Activated gamma-delta T cell treated with anti-CD3 and anti-CD28 coated beads, Interleukin-2, amount 50 U/mL, for 16 hours (primary cell): ENCODE data around the gene DDX6.
"Not testable (repeated sequence)": the region's sequence is repeated elsewhere in the genome, so short reads cannot be mapped to it uniquely, and the experiment has no call there.

ENCODE experiments used
- DNase-seq: peaks from one replicate; pipeline ENCODE4 v3.0.0-alpha.2; 2020; ENCODE audit warnings: low read depth

DDX6 gene

DNA sequence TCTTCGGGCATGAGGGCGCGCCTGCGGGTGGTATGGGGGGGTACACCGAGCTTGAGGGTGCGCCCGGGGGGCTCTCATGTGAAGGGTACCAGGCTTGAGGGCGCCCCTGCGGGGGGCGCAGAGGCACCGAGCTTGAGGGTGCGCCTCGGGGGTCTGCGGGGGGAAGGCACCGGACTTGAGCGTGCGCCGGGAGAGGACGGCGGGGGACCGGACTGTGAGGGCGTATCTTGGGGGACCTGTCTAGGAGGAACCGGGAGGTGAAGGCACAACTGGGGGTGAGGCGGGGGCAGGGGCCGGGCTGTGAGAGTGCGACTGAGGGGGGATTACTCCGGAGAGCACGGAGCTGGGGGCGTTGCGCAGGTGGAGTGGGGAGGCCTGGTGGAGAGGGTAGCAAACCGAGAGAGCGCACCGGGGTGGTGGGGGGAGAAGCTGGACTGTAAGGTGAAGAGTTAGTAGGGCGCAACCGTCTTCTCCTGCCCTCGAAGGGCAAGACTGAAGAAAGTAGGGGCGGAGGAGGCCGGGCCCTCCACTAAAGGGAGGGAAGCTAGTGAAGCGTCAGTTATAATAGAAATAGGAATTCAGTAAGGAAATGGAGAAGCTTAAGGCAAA, 1.1 kb upstream of the DDX6 start:
- DNase-seq: peak; percentile 17

DNA sequence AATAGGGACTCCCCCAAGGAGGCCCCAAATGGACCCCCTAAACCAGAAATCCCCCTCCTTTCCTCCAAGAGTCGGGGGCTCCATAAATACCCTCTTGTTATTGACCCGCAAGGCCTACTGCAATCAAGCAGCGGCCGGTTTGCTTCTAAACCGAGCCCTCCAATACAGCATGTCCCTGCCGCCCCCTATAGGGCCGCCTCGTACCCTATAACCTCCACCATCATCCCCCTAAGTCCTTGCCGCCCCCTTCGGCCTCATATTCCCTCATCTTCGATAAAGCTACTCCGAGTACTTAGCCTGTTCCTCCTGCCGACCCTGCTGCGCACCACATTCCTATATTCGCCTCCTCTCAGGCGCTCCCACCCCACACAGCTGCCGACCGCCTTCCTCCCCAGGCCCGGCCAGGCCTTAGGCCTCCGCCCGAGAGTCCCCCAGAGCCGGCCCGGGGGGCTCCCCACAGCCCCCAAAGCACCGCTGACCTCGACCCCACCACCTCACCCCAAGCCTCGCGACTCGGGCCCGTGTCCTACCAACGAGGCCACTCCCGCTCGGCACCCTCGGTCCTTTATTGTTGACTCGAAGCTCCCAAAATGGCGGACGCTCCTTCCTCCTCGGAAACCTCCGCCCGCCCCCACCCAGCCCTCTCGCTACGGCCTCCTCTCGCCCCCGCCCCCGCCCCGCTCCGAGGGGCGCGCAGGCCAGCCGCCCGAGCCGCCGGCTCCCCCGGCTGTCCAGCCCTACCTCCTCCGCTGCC, 430 bp downstream of the DDX6 start:
- peak; percentile 46 for DNase-seq

DNA sequence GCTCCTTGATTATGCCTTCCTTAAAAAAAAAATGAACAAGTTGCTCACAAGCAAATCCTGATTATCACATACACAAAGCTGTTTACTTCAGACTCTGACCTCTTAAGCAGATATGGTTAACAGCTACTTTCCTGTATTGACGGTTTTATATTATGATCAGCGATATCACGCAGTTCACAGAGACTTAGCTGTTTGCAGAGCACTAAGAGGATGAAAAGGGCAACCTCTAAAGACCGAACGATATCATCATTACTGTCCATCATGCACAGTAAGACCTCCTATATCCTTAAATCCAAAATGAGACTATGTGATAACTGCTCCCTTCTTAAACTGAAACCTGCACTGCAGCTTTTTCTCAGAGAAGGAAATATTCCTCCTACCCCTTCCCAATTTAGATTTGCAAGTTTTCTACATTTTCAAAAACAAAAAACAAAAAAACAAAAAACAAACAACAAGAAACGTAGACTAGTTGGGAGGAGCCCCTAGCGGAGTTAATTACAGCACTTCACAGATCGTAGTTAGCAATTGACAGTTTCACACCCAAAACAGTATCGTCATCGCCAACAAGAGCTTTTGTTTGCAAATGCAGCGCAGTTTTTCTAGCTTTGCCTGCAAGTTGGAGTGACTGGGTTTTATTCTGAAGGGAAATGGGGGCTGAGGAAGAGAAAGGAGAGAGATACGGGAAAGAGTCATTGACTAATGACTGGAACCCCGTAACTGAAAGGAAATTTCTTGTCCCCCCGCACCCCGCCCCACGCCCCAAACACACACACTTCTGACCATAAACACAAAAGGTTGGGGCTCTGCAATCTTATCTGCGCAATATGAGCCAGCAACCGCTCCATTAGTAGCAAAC, 1.2 kb downstream of the DDX6 start:
- DNase-seq: peak; percentile 5

DNA sequence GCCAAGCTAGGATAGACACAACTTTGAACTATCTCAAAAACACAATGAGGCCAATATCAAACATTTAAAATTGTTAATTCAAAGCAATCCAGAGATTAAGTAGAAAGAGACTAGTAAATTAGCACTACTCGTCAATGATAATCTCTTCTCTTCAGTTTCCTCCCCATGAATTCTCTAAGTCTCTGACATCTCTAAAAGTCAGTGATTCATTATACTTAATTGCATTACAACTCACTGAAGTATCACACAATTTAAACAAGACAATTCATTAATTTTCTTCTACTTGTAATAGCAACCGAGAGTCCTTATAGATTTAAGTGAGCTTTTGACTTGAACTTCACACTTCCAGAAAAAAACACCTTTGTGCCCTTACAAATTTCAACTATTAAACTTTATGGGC, 4.3 kb downstream of the DDX6 start:
- DNase-seq: no peak

DNA sequence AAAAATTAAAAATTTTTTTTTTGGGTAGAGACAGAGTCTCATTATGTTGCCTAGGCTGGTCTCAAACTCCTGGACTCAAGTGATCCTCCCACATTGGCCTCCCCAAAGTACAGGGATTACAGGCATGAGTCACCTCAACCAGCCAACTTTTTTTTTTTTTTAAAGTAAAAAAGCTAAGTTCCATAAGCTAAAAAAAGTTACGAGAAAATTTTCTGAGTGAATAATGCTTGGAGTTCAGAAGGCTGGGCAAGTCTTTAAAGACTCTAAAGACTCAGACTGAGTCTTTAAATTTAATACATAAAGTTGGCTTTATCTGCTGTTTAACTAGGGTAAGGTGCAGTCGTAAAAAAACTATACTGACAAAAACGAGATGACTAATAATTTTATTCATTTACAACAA, 5.6 kb downstream of the DDX6 start:
- DNase-seq: no peak

DNA sequence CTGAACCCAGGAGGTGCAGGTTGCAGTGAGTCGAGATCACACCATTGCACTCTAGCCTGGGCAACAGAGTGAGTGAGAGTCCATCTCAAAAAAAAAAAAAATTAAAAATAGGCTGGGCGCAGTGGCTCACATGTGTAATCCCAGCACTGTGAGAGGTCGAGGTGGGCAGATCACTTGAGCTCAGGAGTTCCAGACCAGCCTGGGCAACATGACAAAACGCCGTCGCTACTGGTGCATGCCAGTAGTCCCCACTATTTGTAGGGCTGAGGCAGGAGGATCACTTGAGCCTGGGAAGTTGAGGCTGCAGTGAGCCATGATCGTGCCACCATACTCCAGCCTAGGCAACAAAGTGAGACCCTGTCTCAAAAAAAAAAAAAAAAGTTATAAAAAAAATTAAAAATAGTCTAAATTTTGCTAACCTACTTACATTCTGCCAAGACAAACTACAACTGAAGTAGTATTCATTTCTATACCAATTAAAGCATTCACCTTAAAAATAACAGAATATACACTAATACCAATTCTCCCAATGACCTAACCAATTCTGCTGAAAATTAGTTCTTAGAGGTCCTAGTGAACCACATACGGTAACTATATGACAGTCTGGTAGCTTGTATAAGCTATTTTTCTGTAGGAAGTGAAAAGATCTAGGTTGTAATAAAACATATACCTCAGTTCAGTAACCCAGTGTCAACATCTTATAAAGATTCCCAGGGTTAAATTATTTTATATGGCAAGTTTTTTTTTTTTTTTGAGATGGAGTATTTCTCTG, 7.1 kb downstream of the DDX6 start:
- no peak for DNase-seq

DNA sequence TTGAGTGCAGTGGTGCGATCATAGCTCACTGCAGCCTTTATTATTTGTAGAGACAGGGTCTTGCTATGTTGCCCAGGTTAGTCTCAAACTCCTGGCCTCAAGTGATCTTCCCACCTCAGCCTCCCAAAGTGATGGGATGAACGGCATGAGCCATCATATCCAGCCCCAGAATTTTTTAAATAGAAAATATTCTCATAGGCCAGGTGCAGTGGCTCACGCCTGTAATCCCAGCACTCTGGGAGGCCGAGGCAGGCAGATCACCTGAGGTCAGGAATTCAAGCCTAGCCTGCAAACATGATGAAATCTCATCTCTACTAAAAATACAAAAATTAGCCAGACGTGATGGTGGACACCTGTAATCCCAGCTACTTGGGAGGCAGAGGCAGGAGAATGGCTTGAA, 7.6 kb downstream of the DDX6 start:
- DNase-seq: not testable (repeated sequence)

DNA sequence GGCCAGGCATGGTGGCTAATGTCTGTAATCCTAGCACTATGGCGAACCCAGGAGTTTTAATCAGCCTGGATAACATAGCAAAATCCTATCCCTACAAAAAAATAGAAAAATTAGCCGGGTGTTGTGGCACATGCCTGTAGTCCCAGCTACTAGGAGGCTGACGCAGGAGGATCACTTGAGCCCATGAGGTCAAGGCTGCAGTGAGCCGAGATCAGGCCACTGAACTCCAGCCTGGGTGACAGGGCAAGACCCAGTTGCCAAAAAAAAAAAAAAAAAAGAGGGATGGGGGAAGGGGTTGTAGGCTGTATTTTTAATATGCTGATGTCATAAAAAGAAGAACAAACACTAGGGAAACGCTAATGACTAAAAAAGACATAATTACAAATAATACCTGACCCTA, 12.1 kb downstream of the DDX6 start:
- no peak for DNase-seq

DNA sequence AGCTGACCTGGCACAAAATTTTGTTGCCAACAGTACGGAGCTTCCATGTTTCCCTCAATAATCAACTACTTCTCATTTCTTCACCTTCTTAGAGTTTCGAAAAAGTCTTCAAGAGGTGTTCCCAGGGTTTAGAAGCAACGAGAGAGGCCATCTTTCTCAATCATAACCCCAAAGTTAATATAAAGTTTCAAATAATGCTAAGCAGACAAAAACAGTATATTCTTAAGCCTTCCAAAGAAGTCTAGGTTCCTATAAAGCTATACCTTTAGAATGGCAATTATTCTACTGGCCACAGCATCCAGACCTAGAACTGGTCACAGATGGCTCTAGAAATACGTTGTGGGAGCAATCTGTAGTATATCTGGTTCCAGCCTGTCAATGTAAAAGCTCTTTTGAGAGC, 16.9 kb downstream of the DDX6 start:
- DNase-seq: no peak

DNA sequence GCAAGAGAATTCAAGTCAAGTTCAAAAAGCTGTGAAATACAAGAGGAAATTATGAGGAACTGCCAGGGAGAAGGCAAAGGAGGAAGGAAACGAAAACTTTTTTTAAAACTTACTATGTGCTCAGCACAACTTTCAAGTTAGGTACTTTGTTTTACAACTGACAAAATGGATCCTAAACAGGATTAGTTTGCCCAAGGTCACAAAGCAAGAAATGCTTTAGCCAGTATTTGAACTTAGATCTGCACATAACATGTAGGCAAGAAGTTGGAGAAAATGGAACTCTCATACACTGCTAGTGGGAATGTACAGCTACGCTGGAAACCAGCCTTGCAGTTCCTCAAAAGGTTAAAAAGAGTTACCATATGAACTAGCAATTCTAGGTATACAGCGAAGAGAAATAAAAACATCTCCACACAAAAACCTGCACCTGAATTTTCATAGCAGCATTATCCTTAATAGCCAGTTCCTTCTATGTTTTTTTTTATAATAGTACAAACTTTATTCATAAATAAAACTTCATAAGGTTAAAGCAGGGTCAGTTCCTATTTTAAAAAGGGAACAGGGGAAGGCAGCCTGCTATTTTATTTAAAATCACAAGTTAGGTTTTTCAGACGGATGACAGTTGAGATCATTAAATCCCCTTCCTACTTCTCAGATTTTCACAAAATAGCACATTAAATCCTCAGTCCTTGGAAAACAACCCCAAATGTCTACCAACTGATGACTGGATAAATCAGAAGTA, 19.2 kb downstream of the DDX6 start:
- no peak for DNase-seq

DNA sequence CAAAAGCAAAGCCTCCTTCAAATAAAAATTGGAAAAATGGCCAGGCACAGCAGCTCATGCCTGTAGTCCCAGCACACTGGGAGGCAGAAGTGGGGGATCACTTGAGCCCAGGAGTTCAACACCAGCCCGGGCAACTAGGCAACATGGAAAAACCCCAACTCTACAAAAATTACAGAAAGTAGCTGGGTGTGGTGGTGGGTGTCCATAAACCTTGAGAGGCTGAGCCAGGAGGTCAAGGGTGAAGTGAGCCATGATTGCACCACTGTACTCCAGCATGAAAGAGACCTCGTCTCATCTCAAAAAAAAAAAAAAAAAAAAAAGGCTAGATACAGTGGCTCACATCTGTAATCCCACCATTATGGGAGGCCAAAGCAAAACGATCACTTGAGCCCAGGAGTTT, 22.3 kb downstream of the DDX6 start:
- no peak for DNase-seq

DNA sequence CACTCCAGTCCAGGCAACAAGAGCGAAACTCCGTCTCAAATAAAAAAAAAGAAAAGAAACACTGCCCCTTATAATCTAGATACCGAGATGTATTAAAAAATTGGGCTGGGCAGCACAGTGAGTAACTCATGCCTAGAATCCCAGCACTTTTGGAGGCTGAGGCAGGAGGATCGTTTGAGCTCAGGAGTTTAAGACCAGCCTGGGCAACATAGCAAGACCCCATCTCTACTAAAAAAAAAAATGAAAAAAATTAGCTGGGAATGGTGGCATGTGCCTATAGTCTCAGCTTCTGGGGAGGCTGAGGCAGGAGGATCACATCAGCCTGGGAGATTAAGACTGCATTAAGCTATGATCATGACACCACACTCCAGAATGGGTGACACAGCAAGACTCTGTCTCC, 24.9 kb downstream of the DDX6 start:
- no peak for DNase-seq

DNA sequence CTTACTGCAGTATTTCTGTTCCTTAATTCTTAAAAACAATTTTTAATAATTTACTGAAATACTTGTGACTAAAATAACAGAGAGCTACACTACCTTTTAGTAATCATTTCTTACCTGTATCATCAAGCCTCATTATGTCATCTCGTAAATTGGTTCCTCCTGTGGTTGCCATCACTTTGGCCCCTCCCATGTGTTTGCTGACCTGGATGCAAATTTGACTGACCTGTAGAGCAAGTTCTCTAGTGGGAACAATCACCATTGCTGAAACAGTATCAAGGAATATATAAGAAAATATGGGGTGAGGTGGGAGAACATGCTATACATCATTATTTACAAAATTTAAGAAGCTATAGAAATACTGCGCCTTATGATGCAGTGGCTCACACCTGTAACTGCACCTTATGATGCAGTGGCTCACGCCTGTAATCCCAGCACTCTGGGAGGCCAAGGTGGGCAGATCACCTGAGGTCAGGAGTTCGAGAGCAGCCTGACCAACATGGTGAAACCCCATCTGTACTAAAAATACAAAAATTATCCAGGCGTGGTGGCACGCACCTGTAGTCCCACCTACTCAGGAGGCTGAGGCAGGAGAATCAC, 25.8 kb downstream of the DDX6 start:
- DNase-seq: not testable (repeated sequence)

DNA sequence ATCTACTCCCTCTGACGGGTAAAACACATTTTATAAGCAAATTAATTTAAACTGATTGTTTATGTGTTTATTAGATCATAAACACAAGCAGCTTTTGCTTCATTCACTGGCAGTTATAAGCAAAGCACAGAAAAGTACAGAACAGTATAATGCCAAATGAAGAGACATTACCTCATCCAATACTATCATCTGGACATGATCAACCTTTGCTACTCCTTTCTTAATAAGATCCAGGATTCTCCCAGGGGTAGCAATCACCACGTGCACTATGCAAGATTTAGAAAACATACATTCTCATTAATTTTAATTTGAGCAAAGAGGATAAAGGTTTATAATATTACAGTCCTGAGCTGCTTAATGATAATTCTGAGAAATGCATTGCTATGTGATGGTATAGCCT, 27.9 kb downstream of the DDX6 start:
- no peak for DNase-seq

DNA sequence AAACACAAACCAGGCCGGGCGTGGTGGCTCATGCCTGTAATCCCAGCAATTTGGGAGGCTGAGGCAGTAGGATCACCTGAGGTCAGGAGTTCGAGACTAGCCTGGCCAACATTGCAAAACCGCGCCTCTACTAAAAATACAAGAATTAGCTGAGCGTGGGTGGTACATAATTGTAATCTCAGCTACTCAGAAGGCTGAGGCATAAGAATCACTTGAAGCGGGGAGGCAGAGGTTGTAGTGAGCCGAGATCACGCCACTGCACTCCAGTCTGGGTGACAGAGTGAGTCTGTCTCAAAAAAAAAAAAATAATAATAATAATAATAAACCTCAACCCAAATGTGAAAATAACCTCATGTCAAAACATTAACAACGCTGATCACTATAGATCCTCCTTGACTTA, 29.0 kb downstream of the DDX6 start:
- not testable (repeated sequence) for DNase-seq

DNA sequence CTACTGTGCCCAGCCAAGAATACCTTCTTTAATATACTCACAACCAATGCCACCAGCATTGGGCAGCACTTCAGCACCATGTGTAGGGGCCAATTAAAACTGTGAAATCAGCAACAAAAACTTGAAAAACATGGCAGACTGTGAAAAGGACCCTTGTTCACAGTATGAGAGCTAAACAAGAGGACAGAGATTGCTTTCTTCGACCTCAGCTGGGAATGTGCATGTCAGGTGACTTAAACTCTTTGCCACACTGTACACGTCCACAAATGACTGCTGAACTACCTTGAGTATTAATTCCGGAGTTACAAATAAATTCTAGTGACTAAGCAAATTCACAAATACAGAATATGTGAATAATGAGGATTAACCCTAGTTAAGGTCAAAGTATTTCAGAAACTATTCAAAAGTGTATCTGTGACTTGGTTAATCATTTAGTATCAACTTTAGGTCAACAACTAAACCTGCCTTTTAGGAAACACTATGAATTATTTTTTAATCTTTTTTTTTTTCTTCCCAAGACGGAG, 33.0 kb downstream of the DDX6 start:
- DNase-seq: no peak

DNA sequence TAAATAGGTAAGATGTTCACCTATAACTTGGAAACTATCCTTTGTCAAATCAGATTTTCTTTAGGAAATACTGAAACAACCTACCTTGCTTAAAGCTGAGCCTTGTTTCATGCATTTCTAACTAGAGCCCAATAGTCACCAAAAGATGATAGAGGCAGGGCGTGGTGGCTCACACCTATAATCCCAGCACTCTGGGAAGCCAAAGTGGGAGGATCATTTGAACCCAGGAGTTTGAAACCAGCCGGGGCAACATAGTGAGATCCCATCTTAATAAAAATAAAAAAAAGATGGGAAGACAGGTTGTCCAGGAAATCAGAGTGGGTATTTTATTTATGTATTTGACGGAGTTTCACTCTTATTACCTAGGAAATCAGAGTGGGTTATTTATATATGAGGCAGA, 38.3 kb downstream of the DDX6 start:
- DNase-seq: no peak

DNA sequence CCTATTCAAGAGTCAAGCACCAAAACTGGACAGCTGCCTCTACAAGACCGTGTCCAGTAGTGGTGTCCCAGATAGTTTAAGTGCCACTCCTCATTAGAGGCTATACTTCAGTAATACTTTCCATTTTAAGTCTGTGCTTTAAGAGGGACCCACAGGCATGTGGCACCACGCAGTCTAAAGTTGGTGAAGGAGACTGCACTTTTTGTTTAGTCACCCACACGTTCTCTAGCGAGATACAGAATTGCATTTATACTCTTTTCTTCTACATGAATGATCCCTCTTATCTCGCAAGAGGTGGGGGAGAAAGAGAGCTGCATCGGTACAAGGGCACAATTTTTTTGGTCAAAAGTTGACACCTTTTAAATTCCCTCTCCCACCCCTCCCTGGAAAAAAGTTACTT, 41.5 kb downstream of the DDX6 start:
- no peak for DNase-seq

DNA sequence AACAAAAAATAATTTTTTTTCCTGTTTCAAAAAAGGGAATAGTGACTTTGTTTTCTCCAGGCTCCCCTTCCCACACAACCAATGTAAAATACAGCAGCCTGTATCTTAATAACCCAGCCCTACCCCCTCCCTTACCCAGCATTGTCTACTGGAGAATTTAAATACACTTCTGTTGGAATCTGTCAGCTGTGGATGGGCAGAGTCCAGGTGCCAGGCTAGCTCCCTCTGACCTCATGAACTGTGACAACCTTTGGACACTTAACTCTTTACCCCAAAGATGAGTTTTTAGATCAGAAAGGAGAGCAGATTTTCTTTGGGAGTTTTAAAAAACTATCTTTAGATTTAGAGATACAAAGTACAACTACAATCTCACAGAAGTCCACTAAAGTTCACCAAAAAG, 42.9 kb downstream of the DDX6 start:
- DNase-seq: no peak

DNA sequence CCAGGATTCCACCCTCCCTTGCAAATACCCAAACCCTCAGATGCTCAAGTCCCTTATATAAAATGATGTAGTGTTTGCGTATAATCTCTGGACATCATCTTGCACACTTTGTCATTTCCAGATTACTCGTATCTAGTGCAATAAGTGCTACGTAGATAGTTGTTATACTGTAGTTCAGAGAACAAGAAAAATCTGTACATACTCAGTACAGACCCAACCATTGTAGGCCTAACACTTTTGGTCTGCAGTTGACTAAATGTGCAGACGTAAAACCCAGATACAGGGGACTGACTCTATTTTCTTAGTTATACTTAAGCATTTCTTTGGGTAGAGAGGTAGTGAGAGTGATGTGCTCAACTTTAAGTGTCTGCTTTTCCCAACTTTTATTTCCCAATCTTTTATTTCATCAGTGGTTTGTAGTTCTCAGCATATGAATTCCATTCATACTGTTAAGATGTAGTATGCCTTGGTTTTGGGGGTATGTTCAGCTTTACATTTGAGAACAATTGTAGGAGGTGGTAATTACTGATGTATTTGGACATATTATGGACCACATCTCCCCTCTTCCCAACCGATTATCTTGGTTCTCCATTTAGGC, 43.9 kb downstream of the DDX6 start:
- DNase-seq: no peak

DNA sequence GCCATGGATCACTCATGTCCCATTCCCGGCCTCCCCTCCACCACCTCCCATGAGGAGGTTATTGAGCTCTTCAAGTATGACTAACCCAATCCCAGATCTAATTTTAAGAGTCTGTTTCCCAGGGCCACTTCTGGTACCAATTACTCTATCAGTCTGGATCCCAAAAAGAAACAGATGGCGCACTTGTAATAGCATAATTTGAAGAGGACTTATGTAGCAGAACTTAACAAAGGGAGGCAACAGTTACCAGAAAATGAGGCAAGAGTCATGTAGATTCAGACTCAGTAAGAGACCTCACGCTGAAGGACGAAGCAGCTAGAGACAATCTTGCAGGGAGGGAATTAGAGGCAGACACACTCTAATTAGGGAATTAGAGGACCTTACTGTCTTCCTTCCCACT, 46.9 kb downstream of the DDX6 start:
- no peak for DNase-seq
